Cardiac fibroblast (primary cell): ENCODE measurements around the gene C1orf141.

Experiments
- DNase-seq, 2 donors: peaks; one replicate each; pipeline versions ENCODE4 v3.0.0 to v3.0.0-alpha.2; 2010; ENCODE audit warnings: low read depth in 2 of 2
- H3K4me3 ChIP-seq, 2 donors: replicated peaks in 1 of 2; 1 replicate in 1 of 2; 2 replicates in 1 of 2; pipeline ENCODE4 v1.5.1; 2011; ENCODE audit warnings: low read depth in 2 of 2, low read length in 2 of 2, mild to moderate bottlenecking in 2 of 2, moderate library complexity in 1 of 2
- CTCF ChIP-seq: IDR thresholded peaks from one replicate; pipeline ENCODE4 v1.5.1; 2011; ENCODE audit warnings: low read depth, mild to moderate bottlenecking, low read length, inconsistent platforms

C1orf141 gene

GRCh38 chr1:67137307-67137753, 2.6 kb upstream of the C1orf141 start:
- no peak overlapping the region for H3K4me3 ChIP-seq
- no peak for DNase-seq
- no peak for TF ChIP-seq CTCF

- no peak for TF ChIP-seq CTCF
- no peak overlapping the region for H3K4me3 ChIP-seq
- DNase-seq: peak; percentile 93 to 95
Observed at GRCh38 chr1:67135354-67135753, 584 bp upstream of the C1orf141 start.

- no peak for DNase-seq
- no peak for TF ChIP-seq CTCF
- H3K4me3 ChIP-seq: no peak overlapping the region
Observed at GRCh38 chr1:67133177-67133576, 1.6 kb downstream of the C1orf141 start.

- TF ChIP-seq CTCF: no peak
- DNase-seq: no peak
- H3K4me3 ChIP-seq: no peak overlapping the region
Observed at GRCh38 chr1:67130673-67131072, 4.1 kb downstream of the C1orf141 start.

- no peak for DNase-seq
- TF ChIP-seq CTCF: no peak
- H3K4me3 ChIP-seq: no peak overlapping the region
Observed at GRCh38 chr1:67126974-67127373, 7.8 kb downstream of the C1orf141 start.

- peak; percentile 29 to 52 for DNase-seq
- H3K4me3 ChIP-seq: no peak overlapping the region
- TF ChIP-seq CTCF: no peak
Observed at GRCh38 chr1:67126111-67126746, 8.5 kb downstream of the C1orf141 start.

- TF ChIP-seq CTCF: no peak
- no peak overlapping the region for H3K4me3 ChIP-seq
- no peak for DNase-seq
Observed at GRCh38 chr1:67124455-67124854, 10.3 kb downstream of the C1orf141 start.
